OCI-LY1 (cell line): ENCODE results near the gene CTTNBP2NL.
A peak's percentile ranks its signal among the peaks of the same experiment; 100 is the strongest.

Experiments used
- H2AFZ ChIP-seq: fragments of 200-600 bp; sonication (generic), shearing (Covaris generic); 2 replicates; pipeline ENCODE4 v1.6.0; 2014; ENCODE audit warnings: antibody characterized with exemption, mild to moderate bottlenecking, low read length
- H3F3A ChIP-seq: fragments of 200-600 bp; sonication (generic), shearing (Covaris generic); 2 replicates; pipeline ENCODE4 v1.6.0; 2014; ENCODE audit warnings: mild to moderate bottlenecking, antibody characterized with exemption, low read length, moderate library complexity; ENCODE audit not compliant: insufficient read depth
- H3K27ac ChIP-seq: fragments of 200-600 bp; sonication (generic); 2 replicates; pipeline ENCODE4 v1.5.1; 2014; ENCODE audit warnings: low read length, mixed run types, mild to moderate bottlenecking, low read depth; ENCODE audit not compliant: poor library complexity, severe bottlenecking
- H3K27me3 ChIP-seq: fragments of 200-600 bp; sonication (generic); 2 replicates; pipeline ENCODE4 v1.6.0; 2014; ENCODE audit warnings: antibody characterized with exemption, mild to moderate bottlenecking, low read length, moderate library complexity; ENCODE audit not compliant: insufficient read depth
- H3K36me3 ChIP-seq: fragments of 200-600 bp; sonication (generic); 2 replicates; pipeline ENCODE4 v1.6.1; 2014; ENCODE audit warnings: mild to moderate bottlenecking, antibody characterized with exemption, low read length, moderate library complexity, mixed read lengths; ENCODE audit not compliant: insufficient read depth
- H3K4me1 ChIP-seq: fragments of 200-600 bp; sonication (generic); 2 replicates; pipeline ENCODE4 v1.5.1; 2014; ENCODE audit warnings: mild to moderate bottlenecking, low read length, moderate library complexity; ENCODE audit not compliant: insufficient read depth, severe bottlenecking
- H3K4me2 ChIP-seq: fragments of 200-600 bp; sonication (generic), shearing (Covaris generic); 2 replicates; pipeline ENCODE4 v1.6.1; 2014; ENCODE audit warnings: low read length
- H3K4me3 ChIP-seq: fragments of 200-600 bp; sonication (generic); 2 replicates; pipeline ENCODE4 v1.5.1; 2014; ENCODE audit warnings: low read length, low read depth, mild to moderate bottlenecking, mixed read lengths; ENCODE audit not compliant: poor library complexity, severe bottlenecking
- H3K79me2 ChIP-seq: fragments of 200-600 bp; shearing (Covaris generic); 2 replicates; pipeline ENCODE4 v1.6.1; 2016; ENCODE audit warnings: mixed run types, low read length, mixed read lengths; ENCODE audit not compliant: insufficient read depth
- H3K9ac ChIP-seq: fragments of 200-600 bp; sonication (generic), shearing (Covaris generic); 2 replicates; pipeline ENCODE4 v1.6.1; 2014; ENCODE audit warnings: mild to moderate bottlenecking, low read length, mixed read lengths
- H3K9me2 ChIP-seq: fragments of 200-600 bp; sonication (generic), shearing (Covaris generic); 2 replicates; pipeline ENCODE4 v1.6.1; 2014; ENCODE audit warnings: low read depth, mild to moderate bottlenecking, low read length, mixed read lengths
- H3K9me3 ChIP-seq: fragments of 200-600 bp; shearing (Covaris generic); 2 replicates; pipeline ENCODE4 v1.6.1; 2014; ENCODE audit warnings: low read length, mixed read lengths
- H4K20me1 ChIP-seq: fragments of 200-600 bp; sonication (generic), shearing (Covaris generic); 2 replicates; pipeline ENCODE4 v1.6.0; 2016; ENCODE audit warnings: mild to moderate bottlenecking, low read length; ENCODE audit not compliant: insufficient read depth
- CTCF ChIP-seq: fragments of 200-600 bp; sonication (generic), shearing (Covaris generic); IDR thresholded peaks from 2 replicates; pipeline ENCODE4 v1.5.1; 2017; ENCODE audit warnings: mild to moderate bottlenecking, antibody characterized with exemption, low read length, moderate library complexity, mixed read lengths
- EZH2 ChIP-seq: fragments of 200-600 bp; sonication (generic), shearing (Covaris generic); IDR thresholded peaks from 2 replicates; pipeline ENCODE4 v1.8.0; 2017; ENCODE audit warnings: borderline replicate concordance, mixed run types, mild to moderate bottlenecking, antibody characterized with exemption, low read length, moderate library complexity, mixed read lengths

Gene CTTNBP2NL

GRCh38 chr1:112488141-112488540, 92.1 kb downstream of the CTTNBP2NL start:
- H3K9ac ChIP-seq, result no peak overlapping the region
- no peaks in the 10 kb centered on the region for H3K9me3 ChIP-seq
- no peaks in the 10 kb centered on the region for H3F3A ChIP-seq
- no peaks in the 10 kb centered on the region for H4K20me1 ChIP-seq
- no peak overlapping the region for H3K27ac ChIP-seq
- TF ChIP-seq EZH2 (no peak), CTCF (no peak)
- no peaks in the 10 kb centered on the region for H3K79me2 ChIP-seq
- H3K4me2 ChIP-seq, result no peak overlapping the region
- H3K36me3 ChIP-seq, result no peaks in the 10 kb centered on the region
- H3K9me2 ChIP-seq, result no peaks in the 10 kb centered on the region
- no peak overlapping the region for H3K4me3 ChIP-seq
- H2AFZ ChIP-seq, result no peak overlapping the region
- H3K27me3 ChIP-seq, result no peaks in the 10 kb centered on the region; the same call in 1 of the 2 replicates
- H3K4me1 ChIP-seq, result no peaks in the 10 kb centered on the region

- Histone ChIP-seq H3K9ac (no peak overlapping the region), H3K79me2 (no peaks in the 10 kb centered on the region), H3K9me2 (no peaks in the 10 kb centered on the region), H3K27me3 (no peaks in the 10 kb centered on the region; the same call in 1 of the 2 replicates), H3K4me1 (no peaks in the 10 kb centered on the region), H3F3A (no peaks in the 10 kb centered on the region), H3K4me2 (no peak overlapping the region), H3K9me3 (no peaks in the 10 kb centered on the region), H2AFZ (no peak overlapping the region), H3K27ac (no peak overlapping the region), H4K20me1 (no peaks in the 10 kb centered on the region), H3K36me3 (no peaks in the 10 kb centered on the region), H3K4me3 (no peak overlapping the region)
- TF ChIP-seq EZH2 (no peak), CTCF (no peak)
Measured at GRCh38 chr1:112492076-112492475, 96.1 kb downstream of the CTTNBP2NL start.

- Histone ChIP-seq H3K9me2 (no peaks in the 10 kb centered on the region), H3F3A (no peaks in the 10 kb centered on the region), H2AFZ (no peak overlapping the region), H3K4me3 (no peak overlapping the region), H3K27ac (no peak overlapping the region), H3K4me1 (no peaks in the 10 kb centered on the region), H3K79me2 (no peaks in the 10 kb centered on the region), H3K27me3 (no peaks in the 10 kb centered on the region; the same call in 1 of the 2 replicates), H3K9ac (no peak overlapping the region), H3K4me2 (peak overlapping the region; percentile 23; the same call in 1 of the 2 replicates), H3K9me3 (no peaks in the 10 kb centered on the region), H3K36me3 (no peaks in the 10 kb centered on the region), H4K20me1 (no peaks in the 10 kb centered on the region)
- TF ChIP-seq CTCF, result no peak
- TF ChIP-seq EZH2, result no peak
Measured at GRCh38 chr1:112493351-112493750, 97.3 kb downstream of the CTTNBP2NL start.
